ENCODE results near the gene NTRK1. TPM values are rescaled to one million over a fixed set of nuclear protein-coding genes. Genes with fewer than 3 reads are reported as not detected.
A peak's percentile ranks its signal among the peaks of the same experiment; 100 is the strongest.

Gene NTRK1
- total RNA-seq, 4 donors from 2014 or later: 0.20 to 2.6 (median 0.64) TPM; not detected in 1

DNA sequence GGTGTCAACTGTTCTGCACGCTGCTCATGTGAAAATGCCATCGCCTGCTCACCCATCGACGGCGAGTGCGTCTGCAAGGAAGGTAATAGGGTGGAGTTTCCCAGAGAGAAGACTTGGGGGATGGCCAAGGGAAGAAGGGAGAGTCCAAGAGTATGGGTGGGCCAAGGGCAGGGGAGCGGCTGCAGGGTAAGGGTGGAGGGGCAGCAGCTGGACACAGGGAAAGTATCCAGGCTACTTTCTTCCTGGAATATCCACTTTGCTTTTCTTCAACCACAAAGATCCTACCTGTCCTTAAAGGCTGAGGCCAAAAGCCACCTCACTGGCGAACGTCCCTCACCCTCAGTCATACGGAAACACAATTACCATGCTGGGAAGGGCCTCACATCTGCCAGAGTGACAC is 48.3 kb downstream of the NTRK1 start:
- no peaks in the 10 kb centered on the region for H3K9me3 ChIP-seq
- in situ Hi-C loops (cut with MboI; ENCODE audit: low pct_ligation_motif_present in 1 of 4, low pct_unique_long_range_greater_than_20kb in 1 of 4, low sequenced_read_pairs in 3 of 4): no loop called here
- DNase-seq: no peak

DNA sequence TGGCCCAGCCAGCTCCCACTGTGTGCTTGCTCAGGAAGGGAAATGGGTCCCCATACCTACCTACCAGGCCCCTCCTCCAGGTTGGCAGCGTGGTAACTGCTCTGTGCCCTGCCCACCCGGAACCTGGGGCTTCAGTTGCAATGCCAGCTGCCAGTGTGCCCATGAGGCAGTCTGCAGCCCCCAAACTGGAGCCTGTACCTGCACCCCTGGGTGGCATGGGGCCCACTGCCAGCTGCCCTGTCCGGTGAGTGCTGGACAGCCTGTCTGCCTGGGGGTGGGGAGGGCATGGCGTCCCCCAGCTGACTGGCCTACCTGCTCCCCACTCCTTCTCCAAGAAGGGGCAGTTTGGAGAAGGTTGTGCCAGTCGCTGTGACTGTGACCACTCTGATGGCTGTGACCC is 49.0 kb downstream of the NTRK1 start:
- H3K36me3 ChIP-seq: no peaks in the 10 kb centered on the region
- no peak for TF ChIP-seq EP300 (IDR thresholded peaks at IDR 0.05; ENCODE audit: low read depth)
- no peak for DNase-seq
- in situ Hi-C loops (cut with MboI; ENCODE audit: low pct_ligation_motif_present in 1 of 4, low pct_unique_long_range_greater_than_20kb in 1 of 4, low sequenced_read_pairs in 3 of 4) (no loop called here), intact Hi-C loops (cut with DNase I; ENCODE audit: low total_unique reads) (no loop called here)
- H3K4me1 ChIP-seq: peaks cover 0 to 7% (median 4%) of the 10 kb centered on the region in 4 donors
- peaks cover 33% of the 10 kb centered on the region for H3K27me3 ChIP-seq
- H3K27ac ChIP-seq: no peak overlapping the region
- no peak overlapping the region for H3K4me3 ChIP-seq
- no peaks in the 10 kb centered on the region for H3K9me3 ChIP-seq
- WGBS, 2 donors (ENCODE audit: low coverage in 1 of 2): 78% methylated on average over 5 of the region's 5 CpGs; no CpG with 5 or more reads in 1 of the 2 donors

More for the DNA sequence above, 48.3 kb downstream of the NTRK1 start:
- Histone ChIP-seq H3K4me1 (peaks cover 0 to 7% (median 4%) of the 10 kb centered on the region in 4 donors), H3K4me3 (no peak overlapping the region), H3K36me3 (no peaks in the 10 kb centered on the region), H3K27me3 (peaks cover 33% of the 10 kb centered on the region), H3K27ac (no peak overlapping the region)
- 60 to 63% methylated on average over 7 to 10 of the region's 10 CpGs for WGBS, 2 donors (ENCODE audit: low coverage in 1 of 2)
- intact Hi-C loops (cut with DNase I; ENCODE audit: low total_unique reads): no loop called here
- TF ChIP-seq POLR2A (IDR thresholded peaks at IDR 0.05): no peak
- TF ChIP-seq EP300 (IDR thresholded peaks at IDR 0.05; ENCODE audit: low read depth): no peak
- TF ChIP-seq POLR2AphosphoS5 (IDR thresholded peaks at IDR 0.05): no peak
- TF ChIP-seq, protein P1, sequence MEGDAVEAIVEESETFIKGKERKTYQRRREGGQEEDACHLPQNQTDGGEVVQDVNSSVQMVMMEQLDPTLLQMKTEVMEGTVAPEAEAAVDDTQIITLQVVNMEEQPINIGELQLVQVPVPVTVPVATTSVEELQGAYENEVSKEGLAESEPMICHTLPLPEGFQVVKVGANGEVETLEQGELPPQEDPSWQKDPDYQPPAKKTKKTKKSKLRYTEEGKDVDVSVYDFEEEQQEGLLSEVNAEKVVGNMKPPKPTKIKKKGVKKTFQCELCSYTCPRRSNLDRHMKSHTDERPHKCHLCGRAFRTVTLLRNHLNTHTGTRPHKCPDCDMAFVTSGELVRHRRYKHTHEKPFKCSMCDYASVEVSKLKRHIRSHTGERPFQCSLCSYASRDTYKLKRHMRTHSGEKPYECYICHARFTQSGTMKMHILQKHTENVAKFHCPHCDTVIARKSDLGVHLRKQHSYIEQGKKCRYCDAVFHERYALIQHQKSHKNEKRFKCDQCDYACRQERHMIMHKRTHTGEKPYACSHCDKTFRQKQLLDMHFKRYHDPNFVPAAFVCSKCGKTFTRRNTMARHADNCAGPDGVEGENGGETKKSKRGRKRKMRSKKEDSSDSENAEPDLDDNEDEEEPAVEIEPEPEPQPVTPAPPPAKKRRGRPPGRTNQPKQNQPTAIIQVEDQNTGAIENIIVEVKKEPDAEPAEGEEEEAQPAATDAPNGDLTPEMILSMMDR (IDR thresholded peaks at IDR 0.05): no peak

DNA sequence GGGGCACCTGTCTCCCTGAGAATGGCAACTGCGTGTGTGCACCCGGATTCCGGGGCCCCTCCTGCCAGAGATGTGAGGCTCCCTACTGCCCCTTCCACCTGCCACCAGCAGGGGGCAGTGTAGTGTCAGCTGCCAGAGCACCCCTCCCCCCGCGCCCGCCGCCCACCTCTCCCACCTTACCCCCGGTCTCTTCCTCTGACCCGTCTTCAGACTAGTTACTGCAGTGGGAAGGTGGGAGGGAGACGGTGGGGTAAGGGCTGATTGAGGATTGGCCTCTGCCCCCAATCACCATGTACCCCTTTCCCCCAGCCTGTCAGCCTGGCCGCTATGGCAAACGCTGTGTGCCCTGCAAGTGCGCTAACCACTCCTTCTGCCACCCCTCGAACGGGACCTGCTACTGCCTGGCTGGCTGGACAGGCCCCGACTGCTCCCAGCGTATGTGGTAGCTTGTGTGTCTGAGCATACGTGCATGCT is 49.7 kb downstream of the NTRK1 start:
- in situ Hi-C loops (cut with MboI; ENCODE audit: low pct_ligation_motif_present in 1 of 4, low pct_unique_long_range_greater_than_20kb in 1 of 4, low sequenced_read_pairs in 3 of 4): no loop called here
- no peak overlapping the region for H3K4me3 ChIP-seq
- no peaks in the 10 kb centered on the region for H3K9me3 ChIP-seq
- intact Hi-C loops (cut with DNase I; ENCODE audit: low total_unique reads): no loop called here
- peaks cover 0 to 7% (median 4%) of the 10 kb centered on the region in 4 donors for H3K4me1 ChIP-seq
- TF ChIP-seq EP300 (IDR thresholded peaks at IDR 0.05; ENCODE audit: low read depth) (no peak), POLR2A (IDR thresholded peaks at IDR 0.05) (no peak)
- TF ChIP-seq, protein P1 (IDR thresholded peaks at IDR 0.05): peak; percentile 65 to 90 (median 78)
- no peaks in the 10 kb centered on the region for H3K36me3 ChIP-seq
- 47 to 80% methylated on average over 1 to 11 of the region's 18 CpGs for WGBS, 2 donors (ENCODE audit: low coverage in 1 of 2)
- no peak overlapping the region for H3K27ac ChIP-seq
- DNase-seq: peak; percentile 54
- H3K27me3 ChIP-seq: peaks cover 33% of the 10 kb centered on the region

DNA sequence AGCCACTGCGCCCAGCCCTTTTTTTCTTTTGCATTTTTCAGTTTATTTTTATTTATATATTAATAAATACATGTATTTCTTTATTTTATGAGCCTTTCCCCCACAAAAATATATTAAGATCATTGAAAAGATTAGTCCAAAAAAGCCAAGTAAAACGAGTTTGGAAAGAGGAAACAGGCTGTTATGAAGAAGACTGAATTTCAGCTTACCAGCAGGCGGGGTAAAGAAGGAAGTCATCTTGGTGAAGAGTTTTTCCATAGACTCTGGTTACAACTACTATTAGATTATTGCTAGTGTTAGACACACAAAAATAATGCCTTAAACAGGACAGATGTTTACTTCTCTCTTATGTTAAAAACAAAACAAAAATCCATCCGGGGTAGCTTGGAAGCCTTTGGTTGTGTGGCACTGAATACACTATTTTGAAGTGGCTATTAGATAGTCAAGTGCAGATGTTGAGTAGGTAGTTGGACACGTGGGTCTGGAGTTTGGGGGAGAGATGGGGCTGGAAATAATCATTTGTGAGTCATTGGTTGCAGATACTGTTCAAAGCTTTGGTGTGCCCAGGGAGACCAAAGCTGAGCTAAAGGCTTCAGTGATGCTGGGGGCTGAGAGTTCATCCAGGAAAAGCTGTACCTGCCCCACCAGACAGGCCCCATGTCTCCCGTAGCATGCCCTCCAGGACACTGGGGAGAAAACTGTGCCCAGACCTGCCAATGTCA is 51.1 kb downstream of the NTRK1 start:
- TF ChIP-seq, protein P1 (IDR thresholded peaks at IDR 0.05): no peak
- no peak for TF ChIP-seq EP300 (IDR thresholded peaks at IDR 0.05; ENCODE audit: low read depth)
- no peak for TF ChIP-seq POLR2AphosphoS5 (IDR thresholded peaks at IDR 0.05)
- no peak for TF ChIP-seq POLR2A (IDR thresholded peaks at IDR 0.05)
- no peak overlapping the region for H3K4me3 ChIP-seq
- peaks cover 0 to 7% (median 4%) of the 10 kb centered on the region in 4 donors for H3K4me1 ChIP-seq
- WGBS, 2 donors (ENCODE audit: low coverage in 1 of 2): 71 to 74% methylated on average over 6 of the region's 6 CpGs
- peaks cover 27% of the 10 kb centered on the region for H3K27me3 ChIP-seq
- no peaks in the 10 kb centered on the region for H3K9me3 ChIP-seq
- no peaks in the 10 kb centered on the region for H3K36me3 ChIP-seq
- in situ Hi-C loops (cut with MboI; ENCODE audit: low pct_ligation_motif_present in 1 of 4, low pct_unique_long_range_greater_than_20kb in 1 of 4, low sequenced_read_pairs in 3 of 4): no loop called here
- intact Hi-C loops (cut with DNase I; ENCODE audit: low total_unique reads): no loop called here
- no peak overlapping the region for H3K27ac ChIP-seq
- no peak for DNase-seq

All from transverse colon (tissue), 4 donors.